CMK (cell line): Measurements from ENCODE around the gene GPRC5C.

ENCODE experiments used
- DNase-seq: peaks from one replicate; pipeline ENCODE4 v3.0.0-alpha.2; 2010; ENCODE audit warnings: low read depth

Gene GPRC5C, protein sequence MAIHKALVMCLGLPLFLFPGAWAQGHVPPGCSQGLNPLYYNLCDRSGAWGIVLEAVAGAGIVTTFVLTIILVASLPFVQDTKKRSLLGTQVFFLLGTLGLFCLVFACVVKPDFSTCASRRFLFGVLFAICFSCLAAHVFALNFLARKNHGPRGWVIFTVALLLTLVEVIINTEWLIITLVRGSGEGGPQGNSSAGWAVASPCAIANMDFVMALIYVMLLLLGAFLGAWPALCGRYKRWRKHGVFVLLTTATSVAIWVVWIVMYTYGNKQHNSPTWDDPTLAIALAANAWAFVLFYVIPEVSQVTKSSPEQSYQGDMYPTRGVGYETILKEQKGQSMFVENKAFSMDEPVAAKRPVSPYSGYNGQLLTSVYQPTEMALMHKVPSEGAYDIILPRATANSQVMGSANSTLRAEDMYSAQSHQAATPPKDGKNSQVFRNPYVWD

GRCh38 chr17:74431568-74432423 is at the start of gene GPRC5C:
TSS of gene GPRC5C (plus strand) at chr17:74432088. CDS start at chr17:74439777, 7,689 bp downstream.
- no peak for DNase-seq

DNA sequence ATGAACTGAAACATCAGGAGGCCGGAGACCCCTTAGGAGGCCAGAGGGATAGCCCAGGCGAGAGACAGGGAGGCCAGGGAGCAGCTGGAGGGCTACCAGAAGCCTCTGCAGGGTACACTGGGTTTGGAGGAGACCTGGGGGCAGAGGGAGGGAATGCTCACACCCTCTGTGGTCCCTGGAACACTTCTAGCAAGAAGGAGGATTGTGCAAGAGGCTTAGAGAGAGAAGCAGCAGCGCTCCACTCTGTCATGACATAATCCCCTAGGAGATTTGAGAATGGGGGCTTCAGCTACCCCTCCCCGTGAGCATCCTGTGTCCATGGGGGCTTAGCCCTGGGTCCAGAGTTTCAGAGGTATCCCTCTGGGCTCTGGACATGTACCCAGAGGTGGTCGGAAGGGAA is 48.7 kb upstream of the GPRC5C start:
- DNase-seq: no peak

DNA sequence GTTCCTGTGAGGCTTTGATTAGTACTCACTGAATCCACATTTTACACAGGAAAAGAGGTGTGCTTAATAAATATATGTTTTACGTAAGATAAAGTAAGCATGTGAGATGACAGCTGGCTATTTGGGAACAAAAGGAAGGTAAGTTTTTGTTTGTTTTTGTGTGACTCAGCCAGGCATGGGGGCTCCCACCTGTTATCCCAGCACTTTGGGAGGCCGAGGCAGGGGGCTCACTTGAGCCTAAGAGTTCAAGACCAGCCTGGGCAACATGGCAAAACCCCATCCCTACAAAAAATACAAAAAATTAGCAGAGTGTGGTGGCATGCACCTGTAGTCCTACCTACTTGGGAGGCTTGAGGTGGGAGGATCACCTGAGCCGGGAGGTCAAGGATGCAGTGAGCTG is 46.7 kb upstream of the GPRC5C start:
- DNase-seq: no peak

GRCh38 chr17:74386386-74386785 is 45.5 kb upstream of the GPRC5C start:
- DNase-seq: no peak

DNA sequence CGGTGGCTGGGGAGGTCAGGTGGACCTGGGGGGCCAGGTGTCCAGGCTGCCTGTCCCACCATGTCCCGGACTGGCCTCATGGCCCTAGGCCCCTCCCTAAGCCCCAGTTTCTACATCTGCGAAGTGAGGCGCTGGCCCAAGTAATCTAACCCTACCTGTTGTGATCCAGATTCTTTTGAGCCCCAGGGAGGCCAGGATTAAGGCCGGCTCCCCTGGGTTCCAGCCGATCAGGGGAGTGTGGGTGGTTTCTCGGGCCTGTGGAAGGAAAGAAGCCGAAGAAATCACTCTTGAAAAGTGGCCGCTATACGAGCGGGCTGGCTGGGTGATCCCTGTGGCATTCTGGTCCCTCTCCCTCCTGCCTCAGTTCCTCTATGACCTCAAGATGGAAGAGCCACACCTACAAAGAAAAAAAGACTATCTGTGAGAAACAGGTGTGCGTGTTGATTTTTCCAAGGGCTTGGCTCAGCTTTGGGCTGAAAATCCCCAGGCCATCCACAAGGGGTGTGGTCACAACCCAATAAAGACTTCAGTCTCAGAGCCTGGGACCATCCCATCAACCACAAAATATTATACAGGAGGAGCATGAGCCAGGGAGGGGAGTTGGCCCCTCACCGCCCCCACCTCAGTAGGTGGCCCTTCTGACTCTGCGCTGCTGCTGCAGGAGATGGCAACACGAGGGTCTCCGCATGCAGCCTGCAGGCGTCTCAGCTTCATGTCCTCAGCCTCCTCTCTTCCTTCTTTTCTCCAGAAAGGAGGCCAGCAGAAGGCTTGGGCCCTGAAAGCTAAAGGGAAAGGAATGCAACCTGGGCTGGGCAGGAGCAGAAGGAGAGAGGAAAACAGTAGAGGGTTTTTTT is 44.3 kb upstream of the GPRC5C start:
- no peak for DNase-seq

DNA sequence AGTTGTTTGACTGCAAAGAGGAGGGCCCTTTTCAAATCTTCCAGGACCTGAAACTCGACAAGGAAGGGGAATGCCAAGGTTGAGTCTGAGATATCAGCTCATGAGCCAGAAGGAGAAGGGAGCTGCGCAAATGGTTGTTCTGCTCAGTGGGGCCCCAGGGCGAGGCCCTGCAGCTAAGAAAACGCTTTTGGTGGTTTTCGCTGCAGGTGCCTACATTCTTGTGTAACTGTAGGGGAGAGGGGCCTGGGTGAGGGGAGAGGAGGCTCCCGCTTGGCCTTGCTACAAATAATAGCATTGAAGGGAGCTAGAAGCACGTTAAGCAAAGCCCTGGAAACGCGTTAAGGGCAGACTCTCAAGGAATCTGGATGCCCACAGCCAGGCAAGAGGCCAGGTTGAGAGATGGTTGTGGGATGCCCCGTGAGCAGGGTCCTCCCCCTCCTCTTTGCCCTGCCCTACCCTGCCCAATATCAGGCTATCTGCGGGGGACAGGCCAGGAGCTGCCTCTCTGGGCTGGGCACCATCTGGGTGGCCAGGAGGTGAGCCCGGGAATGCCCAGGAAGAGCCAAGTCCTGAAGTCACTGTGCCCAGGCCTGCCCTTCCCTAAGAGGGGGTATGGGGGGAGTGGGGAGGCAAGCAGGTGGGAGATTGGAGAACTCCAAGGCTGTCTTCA is 42.7 kb upstream of the GPRC5C start:
- DNase-seq: no peak

GRCh38 chr17:74389937-74390679 is 41.8 kb upstream of the GPRC5C start:
- DNase-seq: no peak

DNA sequence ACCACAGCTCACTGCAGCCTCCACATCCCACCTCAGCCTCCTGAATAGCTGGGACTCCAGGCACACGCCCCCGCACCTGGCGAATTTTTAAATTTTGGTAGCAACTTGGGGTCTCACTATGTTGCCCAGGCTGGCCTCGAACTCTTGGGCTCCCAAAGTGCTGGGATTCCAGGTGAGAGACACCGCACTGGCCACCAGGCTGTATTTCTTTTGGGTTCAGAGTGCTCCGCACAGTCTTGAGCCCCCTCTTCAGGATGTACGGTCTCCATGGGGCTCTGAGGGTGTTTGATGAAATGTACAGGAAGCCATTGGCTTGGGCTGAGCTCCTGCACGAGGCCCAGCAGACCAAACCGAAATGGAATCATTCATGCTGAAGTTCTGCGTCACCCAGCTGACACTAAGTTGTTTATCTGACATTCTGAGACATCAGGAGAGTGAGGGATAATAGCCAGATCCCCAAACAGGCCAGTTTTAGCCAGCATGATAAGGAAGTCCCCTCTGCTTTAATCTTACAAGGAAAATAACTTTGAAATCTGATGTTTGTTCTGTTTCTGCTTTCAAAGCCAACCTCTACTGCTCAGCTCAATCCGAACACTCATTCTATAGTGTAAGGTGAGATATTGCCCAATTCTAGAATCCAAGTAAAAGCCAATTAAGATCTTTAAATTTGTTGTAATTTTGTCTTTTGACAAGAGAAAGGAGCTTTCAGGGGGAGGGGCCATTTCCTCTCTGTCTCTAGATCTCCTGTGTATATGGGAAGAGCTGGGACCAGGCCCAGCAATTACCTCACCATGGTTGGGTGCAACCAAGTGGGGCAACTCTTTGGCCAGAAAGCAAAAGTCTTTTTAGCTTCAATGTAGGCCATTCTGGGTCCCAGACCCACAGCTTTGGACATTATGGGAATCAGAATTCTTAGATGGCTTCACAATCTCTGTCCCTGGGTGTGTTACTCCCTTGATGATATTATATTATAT is 40.9 kb upstream of the GPRC5C start:
- no peak for DNase-seq

GRCh38 chr17:74391771-74392170 is 40.1 kb upstream of the GPRC5C start:
- DNase-seq: no peak

DNA sequence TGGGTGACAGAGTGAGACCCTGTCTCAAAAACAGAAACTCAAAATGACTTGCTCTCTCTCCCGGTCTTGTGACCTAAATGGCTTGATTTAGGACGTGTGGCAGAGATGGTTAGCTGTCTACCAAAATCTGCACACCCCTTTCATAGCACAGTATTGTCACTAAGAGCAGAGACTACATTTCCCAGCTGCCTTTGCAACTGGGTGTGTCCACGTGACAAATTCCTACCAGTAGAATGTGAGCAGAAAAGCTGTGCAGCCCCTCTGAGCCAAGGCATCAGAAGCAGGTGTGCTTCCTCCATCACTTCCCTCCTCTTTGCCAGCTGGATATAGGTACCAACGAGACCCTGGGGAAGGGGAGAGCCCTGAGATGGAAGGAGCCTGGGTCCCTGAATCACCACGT is 39.0 kb upstream of the GPRC5C start:
- no peak for DNase-seq

GRCh38 chr17:74393346-74393942 is 38.4 kb upstream of the GPRC5C start:
- no peak for DNase-seq

- DNase-seq: no peak
These were observed 37.5 kb upstream of the GPRC5C start for GRCh38 chr17:74394275-74394950.

GRCh38 chr17:74394977-74395376 is 36.9 kb upstream of the GPRC5C start:
- DNase-seq: no peak

DNA sequence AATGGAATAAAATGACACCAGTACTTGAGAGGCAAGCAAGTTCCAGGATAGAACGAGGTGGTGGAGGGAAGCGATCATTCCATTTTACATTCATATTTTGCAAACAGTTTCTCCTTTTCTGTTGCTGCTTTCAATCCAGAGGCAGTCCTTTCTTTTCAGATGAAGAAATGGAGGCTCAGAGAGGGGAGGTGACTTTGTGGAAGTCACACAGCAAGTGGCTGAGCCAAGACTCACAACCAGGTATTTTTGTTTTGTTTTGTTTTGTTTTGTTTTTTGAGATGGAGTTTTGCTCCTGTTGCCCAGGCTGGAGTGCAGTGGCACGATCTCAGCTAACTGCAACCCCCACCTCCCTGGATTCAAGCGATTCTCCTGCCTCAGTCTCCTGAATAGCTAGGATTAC is 35.3 kb upstream of the GPRC5C start:
- no peak for DNase-seq

GRCh38 chr17:74402048-74402447 is 29.8 kb upstream of the GPRC5C start:
- DNase-seq: no peak

GRCh38 chr17:74403512-74404137 is 28.3 kb upstream of the GPRC5C start:
- DNase-seq: no peak

DNA sequence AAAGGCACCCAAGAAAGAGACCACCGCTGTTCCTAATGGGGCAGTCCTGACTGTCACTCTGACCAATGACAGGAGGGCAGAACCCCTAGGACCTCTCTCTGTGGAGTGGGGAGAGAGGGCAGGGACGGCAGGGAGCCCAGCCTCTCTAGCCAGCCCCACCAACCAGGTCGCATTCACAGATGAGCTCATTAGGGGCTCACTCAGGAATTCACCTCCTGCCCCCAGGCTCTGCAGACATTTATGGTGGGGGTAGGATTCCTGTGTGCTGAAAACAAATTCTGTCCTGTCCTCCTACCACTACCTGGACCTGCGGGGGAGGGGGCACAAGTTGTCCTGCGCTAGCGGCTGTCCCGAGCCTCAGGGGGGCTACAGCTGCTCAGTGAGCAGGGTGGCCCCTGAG is 27.7 kb upstream of the GPRC5C start:
- no peak for DNase-seq

DNA sequence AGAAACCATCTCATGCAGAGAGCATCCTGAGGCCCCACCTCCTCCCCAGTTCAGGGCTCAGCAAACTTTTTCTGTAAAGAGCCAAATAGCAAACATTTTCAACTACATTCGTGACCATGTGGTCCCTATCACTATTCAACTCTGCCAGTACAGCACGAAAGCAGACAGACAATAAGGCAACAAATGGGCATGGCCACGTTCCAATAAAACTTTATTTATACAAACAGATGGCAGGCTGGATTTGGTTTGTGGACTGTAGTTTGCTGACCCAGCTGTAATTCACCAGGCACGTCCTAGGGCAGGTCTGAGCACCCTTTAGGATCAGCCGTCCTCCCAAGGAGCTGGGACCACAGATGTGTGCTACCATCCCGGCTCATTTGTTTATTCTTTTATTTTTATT is 27.1 kb upstream of the GPRC5C start:
- no peak for DNase-seq
